Measurements from ENCODE around the gene RILPL2. TPM values are rescaled to one million over a fixed set of nuclear protein-coding genes. Genes with fewer than 3 reads are reported as not detected.

Gene RILPL2
- total RNA-seq, 6 experiments from 2014 or later: 1.6 to 2.7 (median 1.8) TPM

- ATAC-seq: peak in 2 of 4 donors; percentile 20 to 25
Measured at GRCh38 chr12:123479442-123480180, 43.1 kb upstream of the RILPL2 start.

GRCh38 chr12:123478762-123479161 is 42.3 kb upstream of the RILPL2 start:
- intact Hi-C loops (cut with DNase I): no loop called here
- Histone ChIP-seq H3K9me3 (no peaks in the 10 kb centered on the region), H3K4me1 (no peaks in the 10 kb centered on the region), H3K27ac (no peak overlapping the region), H3K27me3 (no peaks in the 10 kb centered on the region), H3K4me3 (no peak overlapping the region), H3K36me3 (no peaks in the 10 kb centered on the region)
- no peak for ATAC-seq
- no peak for DNase-seq
- no peak for TF ChIP-seq POLR2A (IDR thresholded peaks at IDR 0.05)
- no peak for TF ChIP-seq CTCF (IDR thresholded peaks at IDR 0.05)
- WGBS (ENCODE audit: insufficient coverage, low coverage, low lambda C conversion rate, missing lambda C conversion rate): 77% methylated on average over 10 of the region's 10 CpGs

More at GRCh38 chr12:123479442-123480180, 43.1 kb upstream of the RILPL2 start:
- no peaks in the 10 kb centered on the region for H3K36me3 ChIP-seq
- no peaks in the 10 kb centered on the region for H3K9me3 ChIP-seq
- H3K4me1 ChIP-seq: no peaks in the 10 kb centered on the region
- intact Hi-C loops (cut with DNase I): no loop called here
- 66% methylated on average over 8 of the region's 14 CpGs for WGBS (ENCODE audit: insufficient coverage, low coverage, low lambda C conversion rate, missing lambda C conversion rate)
- H3K27ac ChIP-seq: no peak overlapping the region
- no peak for TF ChIP-seq CTCF (IDR thresholded peaks at IDR 0.05)
- no peak for TF ChIP-seq POLR2A (IDR thresholded peaks at IDR 0.05)
- no peaks in the 10 kb centered on the region for H3K27me3 ChIP-seq
- H3K4me3 ChIP-seq: no peak overlapping the region
- DNase-seq: no peak

GRCh38 chr12:123478069-123478468 is 41.6 kb upstream of the RILPL2 start:
- Histone ChIP-seq H3K27me3 (no peaks in the 10 kb centered on the region), H3K4me1 (no peaks in the 10 kb centered on the region), H3K36me3 (no peaks in the 10 kb centered on the region), H3K4me3 (no peak overlapping the region), H3K27ac (no peak overlapping the region), H3K9me3 (no peaks in the 10 kb centered on the region)
- intact Hi-C loops (cut with DNase I): no loop called here
- DNase-seq (no peak), ATAC-seq (no peak)
- WGBS (ENCODE audit: insufficient coverage, low coverage, low lambda C conversion rate, missing lambda C conversion rate): 73% methylated on average over 4 of the region's 11 CpGs
- TF ChIP-seq CTCF (IDR thresholded peaks at IDR 0.05) (no peak), POLR2A (IDR thresholded peaks at IDR 0.05) (no peak)

- Histone ChIP-seq H3K9me3 (no peaks in the 10 kb centered on the region), H3K36me3 (no peaks in the 10 kb centered on the region), H3K4me3 (no peak overlapping the region), H3K27me3 (no peaks in the 10 kb centered on the region), H3K4me1 (peaks cover 0 to 11% (median 0%) of the 10 kb centered on the region in 4 donors), H3K27ac (no peak overlapping the region)
- intact Hi-C loops (cut with DNase I): no loop called here
- WGBS (ENCODE audit: insufficient coverage, low coverage, low lambda C conversion rate, missing lambda C conversion rate): 93% methylated on average over 14 of the region's 15 CpGs
- no peak for TF ChIP-seq POLR2A (IDR thresholded peaks at IDR 0.05)
- no peak for TF ChIP-seq CTCF (IDR thresholded peaks at IDR 0.05)
- ATAC-seq (no peak), DNase-seq (peak in 1 of 3 donors; percentile 11)
Measured at GRCh38 chr12:123475246-123475703, 38.8 kb upstream of the RILPL2 start.
